Body of pancreas (tissue), 4 donors: ENCODE data around the gene GLCCI1. TPM values are rescaled to one million over a fixed set of nuclear protein-coding genes. Genes with fewer than 3 reads are reported as not detected.

Experiments
- ATAC-seq: fragments of 150-250 bp; one replicate; pipeline ENCODE4 v1.9.1; 2016
- DNase-seq, 4 donors: peaks; one replicate each; pipeline ENCODE4 v3.0.0-alpha.2; 2019
- H3K27ac ChIP-seq, 4 donors: fragments of 200-600 bp; sonication (generic); 1 replicate in 3 of 4; 2 replicates in 1 of 4; pipeline versions ENCODE4 v1.5.1 to v1.6.1; 2016 to 2019; ENCODE audit warnings: mild to moderate bottlenecking in 1 of 4, mixed read lengths in 1 of 4, moderate library complexity in 1 of 4
- H3K27me3 ChIP-seq, 2 donors: fragments of 200-600 bp; sonication (generic); one replicate each; pipeline ENCODE4 v1.6.0; 2016; ENCODE audit warnings: mild to moderate bottlenecking in 1 of 2
- H3K36me3 ChIP-seq, 2 donors: fragments of 200-600 bp; sonication (generic); replicated peaks in 1 of 2; 2 replicates each; pipeline ENCODE4 v1.5.1; 2016; ENCODE audit warnings: low read depth in 2 of 2; ENCODE audit not compliant: insufficient read depth in 1 of 2
- H3K4me1 ChIP-seq: fragments of 200-600 bp; sonication (generic); one replicate; pipeline ENCODE4 v1.6.0; 2016
- H3K4me3 ChIP-seq, 2 donors: fragments of 200-600 bp; sonication (generic); 1 replicate in 1 of 2; 2 replicates in 1 of 2; pipeline ENCODE4 v1.5.1; 2016 to 2019
- H3K9me3 ChIP-seq, 3 donors: fragments of 200-600 bp; sonication (generic); 1 replicate in 2 of 3; 2 replicates in 1 of 3; pipeline ENCODE4 v1.5.1; 2016
- POLR2A ChIP-seq, 3 donors: fragments of 450-650 bp; IDR thresholded peaks; one replicate each; pipeline ENCODE4 v1.6.1; 2016; ENCODE audit warnings: antibody characterized with exemption in 3 of 3, mild to moderate bottlenecking in 2 of 3
- WGBS, 2 donors: methylation state at CpG; one replicate each; pipeline ENCODE4 v1.1.5; 2017; 5-methylcytosine and 5-hydroxymethylcytosine counted together
- intact Hi-C: fragments of 100-400 bp; cut with DNase I; formaldehyde crosslinking; loops from one replicate; pipeline ENCODE4 v1.15.1; 2023
- total RNA-seq, 2 donors: library from RNA; depleted of rRNA; stranded (reverse); fragments of >200 nt; gene quantifications; one replicate each; pipeline ENCODE4 v1.1.0, GENCODE V29; 2016
- TF ChIP-seq, protein P1 (sequence below), 7 experiments: fragments of 450-650 bp in 4 of 7; fragments of 200-600 bp in 3 of 7; sonication (generic) in 3 of 7; IDR thresholded peaks; one replicate each; pipeline ENCODE4 v1.5.1; 2016 to 2019; ENCODE audit warnings: antibody characterized with exemption in 7 of 7

Gene GLCCI1
- total RNA-seq, 2 donors from 2014 or later: 5.9 to 8.3 TPM

GRCh38 chr7:8063706-8064297 is 95.2 kb downstream of the GLCCI1 start:
- Histone ChIP-seq H3K27ac (no peak overlapping the region), H3K4me3 (no peak overlapping the region), H3K27me3 (no peaks in the 10 kb centered on the region), H3K36me3 (no peaks in the 10 kb centered on the region), H3K4me1 (peaks cover 5% of the 10 kb centered on the region), H3K9me3 (no peaks in the 10 kb centered on the region)
- DNase-seq: no peak
- no peak for TF ChIP-seq POLR2A (IDR thresholded peaks at IDR 0.05)
- TF ChIP-seq, protein P1, sequence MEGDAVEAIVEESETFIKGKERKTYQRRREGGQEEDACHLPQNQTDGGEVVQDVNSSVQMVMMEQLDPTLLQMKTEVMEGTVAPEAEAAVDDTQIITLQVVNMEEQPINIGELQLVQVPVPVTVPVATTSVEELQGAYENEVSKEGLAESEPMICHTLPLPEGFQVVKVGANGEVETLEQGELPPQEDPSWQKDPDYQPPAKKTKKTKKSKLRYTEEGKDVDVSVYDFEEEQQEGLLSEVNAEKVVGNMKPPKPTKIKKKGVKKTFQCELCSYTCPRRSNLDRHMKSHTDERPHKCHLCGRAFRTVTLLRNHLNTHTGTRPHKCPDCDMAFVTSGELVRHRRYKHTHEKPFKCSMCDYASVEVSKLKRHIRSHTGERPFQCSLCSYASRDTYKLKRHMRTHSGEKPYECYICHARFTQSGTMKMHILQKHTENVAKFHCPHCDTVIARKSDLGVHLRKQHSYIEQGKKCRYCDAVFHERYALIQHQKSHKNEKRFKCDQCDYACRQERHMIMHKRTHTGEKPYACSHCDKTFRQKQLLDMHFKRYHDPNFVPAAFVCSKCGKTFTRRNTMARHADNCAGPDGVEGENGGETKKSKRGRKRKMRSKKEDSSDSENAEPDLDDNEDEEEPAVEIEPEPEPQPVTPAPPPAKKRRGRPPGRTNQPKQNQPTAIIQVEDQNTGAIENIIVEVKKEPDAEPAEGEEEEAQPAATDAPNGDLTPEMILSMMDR (IDR thresholded peaks at IDR 0.05): no peak
- intact Hi-C loops: no loop called here
- no peak for ATAC-seq

DNA sequence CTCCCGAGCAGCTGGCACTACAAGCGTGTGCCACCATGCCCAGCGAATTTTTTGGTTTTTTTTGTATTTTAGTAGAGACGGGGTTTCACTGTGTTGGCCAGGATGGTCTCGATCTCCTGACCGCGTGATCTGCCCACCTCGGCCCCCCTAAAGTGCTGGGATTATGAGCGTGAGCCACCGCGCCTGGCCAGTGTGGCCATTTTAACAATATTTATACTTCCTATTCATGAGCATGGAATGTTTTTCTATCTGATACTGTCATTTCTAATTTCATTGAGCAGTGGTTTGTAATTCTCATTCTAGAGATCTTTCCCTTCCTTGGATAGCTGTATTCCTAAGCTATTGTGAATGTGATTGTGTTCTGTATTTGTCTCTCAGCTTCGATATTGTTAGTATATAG is 96.2 kb downstream of the GLCCI1 start:
- DNase-seq: no peak
- WGBS, 2 donors: 94 to 95% methylated on average over 12 of the region's 12 CpGs
- H3K9me3 ChIP-seq: no peaks in the 10 kb centered on the region
- TF ChIP-seq POLR2A (IDR thresholded peaks at IDR 0.05): no peak
- TF ChIP-seq, protein P1 (IDR thresholded peaks at IDR 0.05): no peak
- H3K4me3 ChIP-seq: no peak overlapping the region
- H3K27me3 ChIP-seq: no peaks in the 10 kb centered on the region
- H3K36me3 ChIP-seq: no peaks in the 10 kb centered on the region
- no peak for ATAC-seq
- intact Hi-C loops: no loop called here
- no peak overlapping the region for H3K27ac ChIP-seq
- peaks cover 2% of the 10 kb centered on the region for H3K4me1 ChIP-seq

DNA sequence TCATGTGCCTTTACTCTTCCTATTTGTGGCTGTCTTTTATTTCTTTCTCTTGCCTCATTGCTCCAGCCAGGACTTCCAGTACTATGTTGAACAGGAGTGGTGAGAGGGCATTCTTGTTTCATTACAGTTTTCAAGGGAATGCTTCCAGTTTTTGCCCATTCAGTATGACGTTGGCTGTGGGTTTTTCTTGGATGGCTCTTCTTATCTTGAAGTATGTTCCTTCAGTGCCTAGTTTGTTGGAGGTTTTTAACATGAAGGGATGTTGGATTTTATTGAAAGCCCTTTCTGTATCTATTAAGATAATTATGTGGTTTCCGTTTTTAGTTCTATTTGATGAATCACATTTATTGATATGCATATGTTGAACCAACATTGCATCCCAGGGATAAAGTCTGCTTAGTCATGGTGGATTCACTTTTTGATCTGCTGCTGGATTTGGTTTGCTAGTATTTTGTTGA is 96.8 kb downstream of the GLCCI1 start:
- DNase-seq (no peak), ATAC-seq (no peak)
- H3K27ac ChIP-seq: no peak overlapping the region
- no peaks in the 10 kb centered on the region for H3K27me3 ChIP-seq
- WGBS, 2 donors: 76 to 93% methylated on average over 2 of the region's 2 CpGs
- no peak overlapping the region for H3K4me3 ChIP-seq
- no peaks in the 10 kb centered on the region for H3K9me3 ChIP-seq
- TF ChIP-seq, protein P1 (IDR thresholded peaks at IDR 0.05): no peak
- no peak for TF ChIP-seq POLR2A (IDR thresholded peaks at IDR 0.05)
- no peaks in the 10 kb centered on the region for H3K4me1 ChIP-seq
- no peaks in the 10 kb centered on the region for H3K36me3 ChIP-seq
- intact Hi-C loops: no loop called here

DNA sequence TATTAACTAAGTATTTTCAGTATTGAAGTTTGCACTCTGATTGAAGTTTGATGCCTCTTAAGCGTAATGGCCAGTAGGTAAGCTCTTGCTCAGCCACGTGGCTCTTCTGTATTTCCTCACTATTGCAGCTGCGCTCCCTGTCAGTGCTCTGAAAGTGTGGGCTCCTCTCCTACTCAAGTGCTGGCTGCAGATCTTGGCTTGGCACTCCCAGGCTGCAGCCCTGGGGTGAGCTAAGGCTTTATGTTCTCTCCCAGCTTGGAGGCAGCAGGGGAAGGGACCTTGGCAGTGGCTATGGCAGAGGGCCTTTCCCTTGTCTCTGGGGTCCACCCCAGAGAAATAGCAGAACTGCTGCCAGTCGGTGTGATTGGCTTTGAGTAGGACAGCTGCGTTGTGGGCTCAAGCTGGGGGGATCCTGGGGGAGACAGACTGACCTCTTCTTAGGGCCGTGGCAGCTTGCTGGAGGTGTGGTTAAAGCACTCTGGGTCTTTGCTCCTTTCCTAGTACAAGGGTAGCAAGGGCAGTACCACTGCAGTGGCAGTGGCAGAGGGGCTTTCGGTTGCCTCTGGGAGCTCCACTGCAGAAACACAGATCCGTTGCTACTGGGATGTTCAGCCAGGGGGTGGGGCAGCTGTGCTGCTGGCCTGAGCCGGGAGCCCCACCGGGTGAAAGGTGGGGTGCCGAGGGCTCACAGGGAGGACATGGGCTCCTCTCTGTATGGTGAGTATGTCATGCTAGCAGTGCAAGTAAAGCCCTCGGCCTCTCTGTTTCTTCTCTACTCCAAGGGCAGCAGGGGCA is 100.5 kb downstream of the GLCCI1 start:
- Histone ChIP-seq H3K27me3 (no peaks in the 10 kb centered on the region), H3K27ac (no peak overlapping the region), H3K36me3 (no peaks in the 10 kb centered on the region), H3K4me3 (no peak overlapping the region), H3K9me3 (no peaks in the 10 kb centered on the region), H3K4me1 (no peaks in the 10 kb centered on the region)
- 90 to 91% methylated on average over 4 to 12 of the region's 12 CpGs for WGBS, 2 donors
- intact Hi-C loops: no loop called here
- ATAC-seq: no peak
- no peak for DNase-seq
- TF ChIP-seq, protein P1 (IDR thresholded peaks at IDR 0.05): no peak
- TF ChIP-seq POLR2A (IDR thresholded peaks at IDR 0.05): no peak
